HG02798 (cell line): ENCODE measurements around the gene AFAP1.

Experiments
- ATAC-seq: cut with Tn5 transposase; IDR thresholded peaks from one replicate; pipeline ENCODE4 v1.9.1; 2021; ENCODE audit warnings: mild to moderate bottlenecking; ENCODE audit not compliant: unreplicated experiment, poor library complexity

The AFAP1 gene

DNA sequence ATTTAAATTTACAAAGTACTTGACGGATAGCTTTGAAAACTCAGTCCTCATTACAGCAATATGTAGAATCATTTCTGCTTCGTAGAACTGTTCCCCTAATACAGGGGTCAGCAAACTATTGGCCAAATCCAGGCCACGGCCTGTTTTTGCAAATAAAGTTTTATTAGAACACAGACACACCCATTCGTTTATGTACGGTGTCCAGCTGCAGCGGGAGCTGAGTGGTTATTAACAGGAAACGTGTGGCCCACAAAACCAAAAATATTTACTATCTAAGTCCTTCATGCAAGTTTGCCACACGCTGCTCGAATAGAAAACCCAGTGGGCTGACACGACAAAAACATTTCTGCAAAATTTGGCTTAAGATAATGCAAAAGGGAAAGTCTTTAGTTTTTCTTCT is 146.5 kb downstream of the AFAP1 start:
- no peak for ATAC-seq

GRCh38 chr4:7792616-7793015 is 147.0 kb downstream of the AFAP1 start:
- ATAC-seq = peak; percentile 88

DNA sequence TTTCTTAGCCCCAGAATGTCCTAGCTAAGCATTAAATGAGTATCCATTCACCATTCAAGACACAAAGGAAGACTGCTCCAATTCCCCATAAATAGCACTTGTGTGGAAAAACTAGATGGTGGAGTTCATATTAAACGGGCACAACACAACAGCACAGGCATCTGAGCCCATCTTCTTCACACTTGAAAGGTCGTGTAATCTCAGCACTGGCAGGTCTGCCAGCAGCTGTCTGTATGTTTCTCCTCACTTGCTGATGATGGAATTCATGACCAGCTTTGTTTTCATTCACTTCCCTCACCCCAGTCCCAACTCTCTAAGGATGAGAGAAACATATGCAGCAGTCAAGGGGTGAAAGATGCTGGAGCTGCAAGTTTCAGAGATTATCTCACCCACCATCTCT is 148.7 kb downstream of the AFAP1 start:
- ATAC-seq = no peak

DNA sequence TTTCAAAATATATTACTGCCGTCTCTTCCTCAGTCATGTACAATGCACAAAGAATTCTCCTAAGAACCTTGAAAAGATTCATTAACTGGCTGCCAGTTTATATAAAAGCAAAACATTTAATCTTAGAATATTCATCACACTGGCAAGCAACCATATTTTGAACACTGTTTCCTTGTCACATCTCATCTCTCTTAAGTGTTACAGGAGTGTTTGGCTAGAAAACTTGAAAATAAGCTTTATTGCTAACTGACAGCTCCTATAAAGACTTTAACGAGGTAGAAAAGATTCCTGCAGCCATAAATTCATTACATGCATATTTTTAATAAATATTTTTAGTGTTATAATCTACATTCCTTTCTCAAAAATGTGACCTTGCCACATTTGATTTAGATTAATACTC is 149.6 kb downstream of the AFAP1 start:
- no peak for ATAC-seq

GRCh38 chr4:7788694-7789425 is 150.8 kb downstream of the AFAP1 start:
- ATAC-seq = no peak

DNA sequence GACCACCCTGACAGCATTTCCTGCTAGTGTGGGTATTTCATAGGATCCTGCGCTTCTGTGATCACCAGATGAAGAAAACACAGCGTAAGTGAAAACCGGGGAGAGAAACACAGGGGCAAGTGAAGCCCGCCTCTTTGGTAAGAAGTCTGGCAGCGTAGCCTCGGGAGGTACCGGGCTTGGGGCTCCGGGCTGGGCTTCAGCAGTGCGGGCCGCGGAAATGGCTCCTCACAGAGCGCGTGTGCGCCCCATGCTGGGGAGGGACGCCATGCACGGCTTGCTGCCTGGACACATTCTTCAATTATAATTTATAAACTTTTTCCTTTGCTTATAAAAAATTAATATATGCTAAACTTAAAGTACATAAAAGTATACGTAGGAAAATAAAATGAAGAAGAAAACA is 151.5 kb downstream of the AFAP1 start:
- no peak for ATAC-seq

DNA sequence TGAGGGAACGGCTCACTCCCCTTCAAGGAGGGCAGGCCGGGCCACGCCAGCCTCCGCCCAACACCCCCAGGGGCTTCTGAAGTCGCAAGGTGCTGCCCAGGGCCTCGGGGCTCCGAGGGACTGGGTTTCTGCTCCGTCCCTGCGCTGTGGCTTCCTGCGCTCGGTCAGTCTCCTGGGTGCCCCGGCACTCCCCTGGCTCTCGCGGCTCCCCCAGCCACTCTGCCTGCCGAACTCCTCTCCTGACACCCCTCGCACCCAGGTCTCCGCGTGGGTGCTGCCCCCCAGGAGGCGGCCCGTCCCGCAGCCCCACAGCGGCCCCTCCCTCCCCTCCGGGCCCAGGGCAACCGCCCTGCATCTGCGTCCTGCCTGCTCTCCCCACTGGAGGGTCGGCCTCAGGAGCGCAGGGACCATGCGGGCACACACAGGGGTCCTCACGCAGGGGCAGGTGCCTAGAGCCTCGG is 151.9 kb downstream of the AFAP1 start:
- no peak for ATAC-seq

- no peak for ATAC-seq
Observed at GRCh38 chr4:7787067-7787466, 152.6 kb downstream of the AFAP1 start.

GRCh38 chr4:7786517-7786916 is 153.1 kb downstream of the AFAP1 start:
- no peak for ATAC-seq

GRCh38 chr4:7786040-7786439 is 153.6 kb downstream of the AFAP1 start:
- ATAC-seq = no peak

DNA sequence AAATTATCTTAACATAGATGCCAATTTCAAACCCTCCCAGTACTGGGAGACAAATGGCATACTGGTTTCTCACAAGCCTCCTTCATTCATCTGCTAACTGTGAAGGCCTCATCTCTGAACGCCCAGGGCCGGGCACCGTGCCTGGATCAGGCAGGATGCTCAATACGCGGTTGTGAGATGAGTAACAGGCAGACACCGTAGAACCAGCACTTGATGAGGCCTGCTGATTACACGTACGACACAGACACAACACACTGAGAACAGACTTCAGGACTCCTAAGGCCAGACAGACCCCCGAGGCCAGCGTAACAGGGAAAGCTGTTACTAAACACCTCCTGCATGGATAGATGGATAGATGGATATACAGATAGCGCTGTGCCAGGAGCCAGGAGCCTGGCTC is 154.6 kb downstream of the AFAP1 start:
- no peak for ATAC-seq

- no peak for ATAC-seq
Observed at GRCh38 chr4:7784131-7784870, 155.4 kb downstream of the AFAP1 start.

DNA sequence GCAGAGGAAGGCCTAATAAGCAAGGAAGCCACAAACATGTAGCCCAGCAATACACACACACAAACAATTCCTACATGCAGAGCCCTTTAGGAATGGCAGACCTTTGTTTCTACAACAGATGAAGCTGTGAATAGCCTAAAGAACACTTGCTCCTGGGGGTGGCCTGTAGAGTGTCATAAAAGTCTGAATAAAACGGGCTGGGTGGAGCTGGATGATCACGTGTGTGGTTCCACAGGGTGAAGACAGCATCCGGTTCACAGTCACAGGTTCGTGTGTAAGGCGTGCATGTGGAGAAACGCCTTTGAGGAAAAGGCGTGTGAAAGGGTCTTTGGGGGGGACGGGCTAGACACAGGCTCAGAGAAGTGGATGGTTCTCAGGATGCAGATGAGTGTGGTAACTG is 156.1 kb downstream of the AFAP1 start:
- ATAC-seq = no peak

GRCh38 chr4:7782783-7783182 is 156.9 kb downstream of the AFAP1 start:
- ATAC-seq = no peak

GRCh38 chr4:7781993-7782392 is 157.7 kb downstream of the AFAP1 start:
- ATAC-seq = no peak

GRCh38 chr4:7781366-7781765 is 158.3 kb downstream of the AFAP1 start:
- ATAC-seq = no peak

DNA sequence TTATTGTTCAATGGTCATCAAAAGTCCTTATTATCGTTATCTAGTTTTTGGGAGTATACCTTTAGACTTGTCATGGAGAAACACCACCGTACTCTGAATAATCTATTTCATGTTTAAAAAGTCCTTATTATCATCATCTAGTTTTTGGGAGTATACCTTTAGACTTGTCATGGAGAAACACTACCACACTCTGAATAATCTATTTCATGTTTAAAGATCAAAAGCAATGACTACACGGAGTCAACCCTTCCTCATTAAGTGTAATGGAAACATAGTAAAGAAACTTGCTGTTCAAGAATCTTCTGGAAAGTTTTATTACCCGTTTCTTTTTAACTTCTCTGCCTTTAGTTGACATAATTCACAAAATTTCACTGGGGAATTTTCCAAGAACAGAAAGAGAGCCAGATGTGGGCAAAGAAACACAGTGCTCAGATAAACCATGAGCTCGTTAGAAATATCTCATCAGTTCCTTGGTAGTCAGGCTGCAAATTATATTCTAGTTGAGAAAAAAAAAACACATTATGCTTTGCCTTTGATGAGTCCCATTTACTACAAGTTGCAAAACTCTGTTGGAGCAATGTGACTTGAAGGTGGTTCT is 158.8 kb downstream of the AFAP1 start:
- ATAC-seq = no peak

GRCh38 chr4:7779432-7779768 is 160.3 kb downstream of the AFAP1 start:
- no peak for ATAC-seq

DNA sequence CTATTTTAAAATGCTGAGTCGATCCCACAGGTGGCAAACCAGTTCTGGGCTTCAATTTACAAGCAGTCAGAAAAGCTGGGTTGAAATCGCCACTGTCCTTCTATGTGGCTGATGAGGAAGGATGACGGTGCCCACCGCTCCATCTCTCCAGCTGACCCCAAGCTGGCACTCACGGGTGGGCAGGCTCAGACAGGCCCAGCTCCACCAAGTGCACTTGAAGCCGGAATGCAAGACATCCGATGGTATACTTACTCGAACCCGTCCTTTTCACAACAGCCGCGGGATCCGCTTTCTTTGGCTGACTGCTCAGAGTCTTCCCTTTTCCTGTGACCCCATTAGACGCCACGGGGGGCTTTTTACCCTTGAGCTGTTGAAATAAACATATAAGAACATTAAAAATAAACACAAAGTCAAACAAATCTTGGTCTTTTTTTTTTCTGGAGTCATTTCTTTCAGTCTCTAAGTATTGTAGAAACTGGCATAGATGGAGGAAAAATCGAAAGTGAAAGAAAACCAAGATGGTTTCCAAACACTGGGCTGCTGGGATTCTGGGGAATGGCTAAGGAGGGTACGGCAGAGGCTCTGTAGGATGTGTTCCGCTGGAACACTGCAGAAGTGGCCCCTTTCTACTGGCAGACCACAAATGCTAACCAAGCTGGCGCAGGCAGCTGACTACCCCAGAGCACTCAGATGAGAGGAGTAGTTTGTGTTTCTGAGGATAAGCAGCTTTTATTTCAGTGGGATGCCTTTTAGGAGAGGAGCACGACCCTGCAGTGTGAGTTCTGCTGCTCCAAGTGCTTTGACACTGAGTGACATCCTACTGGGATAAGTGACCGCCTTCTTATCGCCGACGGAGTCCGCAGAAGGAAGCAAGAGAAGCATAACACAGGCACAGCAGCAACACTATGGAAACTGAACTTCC is 160.9 kb downstream of the AFAP1 start:
- no peak for ATAC-seq

DNA sequence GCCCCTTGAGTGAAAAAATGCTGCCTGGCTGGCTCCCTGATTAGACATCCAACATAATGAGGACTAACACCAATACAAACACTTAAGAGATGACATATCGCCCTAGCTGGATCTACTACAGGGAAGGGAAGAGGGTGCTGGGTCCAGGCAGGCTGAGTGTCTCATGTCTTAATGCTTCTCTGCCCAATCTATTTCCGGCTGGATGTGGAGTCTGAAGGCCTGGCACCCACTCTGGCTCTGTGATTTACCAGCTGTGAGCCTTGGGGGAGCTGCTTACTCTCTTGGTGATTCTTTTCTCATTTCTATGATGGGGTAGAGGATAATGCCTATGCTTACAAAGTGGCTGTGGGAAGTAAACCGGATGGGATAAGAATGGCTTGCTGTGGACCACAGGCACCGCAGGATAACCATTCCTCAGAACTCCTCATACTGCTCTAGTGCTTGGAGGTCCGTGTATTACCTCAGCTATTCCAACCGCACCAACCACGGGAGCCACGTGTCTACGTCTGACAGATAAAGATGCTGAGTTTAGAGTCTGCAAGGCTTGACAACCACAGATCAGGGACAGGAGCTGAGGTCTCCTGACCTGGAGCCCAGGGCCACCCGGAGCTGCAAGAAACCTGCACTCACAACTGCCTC is 161.7 kb downstream of the AFAP1 start:
- no peak for ATAC-seq
